Measurements from ENCODE around the gene PSMB11. TPM values are rescaled to one million over a fixed set of nuclear protein-coding genes. Genes with fewer than 3 reads are reported as not detected.

The PSMB11 gene
- total RNA-seq, 1 donor from 2014 or later = not detected

DNA sequence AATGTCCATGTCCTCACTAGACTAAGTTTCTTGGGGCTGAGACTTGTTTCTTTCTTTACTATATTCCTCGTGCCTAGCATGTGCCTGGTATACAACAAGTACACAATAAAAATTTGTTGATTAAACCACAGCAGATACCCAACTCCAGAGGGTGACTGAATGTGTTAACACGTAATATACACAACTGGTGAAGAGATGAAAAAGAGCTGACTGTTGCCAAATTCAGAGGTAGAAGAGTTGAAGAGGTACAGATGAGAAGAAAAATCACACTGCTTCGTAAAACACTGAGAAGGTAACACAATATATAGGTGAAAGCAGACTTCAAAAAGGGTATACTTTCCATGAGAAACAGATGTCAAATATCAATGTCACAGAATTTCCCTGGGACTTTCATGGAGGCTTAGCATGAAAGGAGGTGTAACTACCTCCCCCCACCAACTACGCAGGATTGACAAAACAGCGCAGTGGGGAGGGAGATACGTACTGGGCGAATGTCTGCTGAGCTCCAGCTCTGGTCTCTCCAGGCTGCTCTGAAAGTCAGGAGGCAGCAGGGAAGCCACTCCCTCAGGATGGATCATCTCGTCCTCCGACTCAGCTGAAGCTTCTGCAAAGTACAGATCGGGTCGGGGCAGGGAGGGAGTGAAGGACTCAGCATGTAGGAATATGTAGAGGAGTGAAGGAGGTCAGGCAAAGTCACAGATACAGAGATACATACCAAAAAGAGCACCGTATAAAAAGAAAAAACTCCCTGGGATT, 47.7 kb downstream of the PSMB11 start:
- no peak overlapping the region for H3K27ac Mint-ChIP-seq (ENCODE audit: unreplicated experiment)
- peaks cover 6% of the 10 kb centered on the region for H3K4me1 Mint-ChIP-seq
- H3K36me3 Mint-ChIP-seq (ENCODE audit: low read depth) = peaks cover 9% of the 10 kb centered on the region
- TF ChIP-seq, protein P1, sequence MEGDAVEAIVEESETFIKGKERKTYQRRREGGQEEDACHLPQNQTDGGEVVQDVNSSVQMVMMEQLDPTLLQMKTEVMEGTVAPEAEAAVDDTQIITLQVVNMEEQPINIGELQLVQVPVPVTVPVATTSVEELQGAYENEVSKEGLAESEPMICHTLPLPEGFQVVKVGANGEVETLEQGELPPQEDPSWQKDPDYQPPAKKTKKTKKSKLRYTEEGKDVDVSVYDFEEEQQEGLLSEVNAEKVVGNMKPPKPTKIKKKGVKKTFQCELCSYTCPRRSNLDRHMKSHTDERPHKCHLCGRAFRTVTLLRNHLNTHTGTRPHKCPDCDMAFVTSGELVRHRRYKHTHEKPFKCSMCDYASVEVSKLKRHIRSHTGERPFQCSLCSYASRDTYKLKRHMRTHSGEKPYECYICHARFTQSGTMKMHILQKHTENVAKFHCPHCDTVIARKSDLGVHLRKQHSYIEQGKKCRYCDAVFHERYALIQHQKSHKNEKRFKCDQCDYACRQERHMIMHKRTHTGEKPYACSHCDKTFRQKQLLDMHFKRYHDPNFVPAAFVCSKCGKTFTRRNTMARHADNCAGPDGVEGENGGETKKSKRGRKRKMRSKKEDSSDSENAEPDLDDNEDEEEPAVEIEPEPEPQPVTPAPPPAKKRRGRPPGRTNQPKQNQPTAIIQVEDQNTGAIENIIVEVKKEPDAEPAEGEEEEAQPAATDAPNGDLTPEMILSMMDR (conservative IDR thresholded peaks at IDR 0.05) = no peak
- no peaks in the 10 kb centered on the region for H3K27me3 Mint-ChIP-seq (ENCODE audit: low read depth)
- DNase-seq (ENCODE audit: low read depth, low spot score) = no peak
- H3K9me3 Mint-ChIP-seq = no peaks in the 10 kb centered on the region
- H3K4me3 Mint-ChIP-seq = no peak overlapping the region

DNA sequence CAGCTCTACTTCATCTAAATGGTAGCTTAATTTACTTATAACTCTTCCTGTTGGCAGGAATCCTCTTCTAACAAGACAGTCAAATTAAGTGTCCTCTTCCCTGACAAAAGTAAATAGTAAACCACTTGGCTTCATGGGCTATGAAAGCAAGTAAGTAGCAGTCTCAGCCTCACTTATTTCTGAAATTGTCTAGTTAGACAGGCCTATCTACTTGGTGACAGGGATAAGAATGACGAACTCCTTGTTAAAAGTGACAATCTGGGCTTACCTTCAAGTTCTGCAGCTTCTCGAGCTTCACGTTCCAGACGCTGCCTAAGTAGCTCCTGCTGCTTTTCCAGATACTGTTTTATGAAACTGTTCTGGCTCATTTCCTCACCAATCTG, 48.2 kb downstream of the PSMB11 start:
- no peak overlapping the region for H3K27ac Mint-ChIP-seq (ENCODE audit: unreplicated experiment)
- TF ChIP-seq, protein P1 (conservative IDR thresholded peaks at IDR 0.05) = no peak
- H3K4me3 Mint-ChIP-seq = peak overlapping the region; percentile 4
- no peak for DNase-seq (ENCODE audit: low read depth, low spot score)
- H3K9me3 Mint-ChIP-seq = no peaks in the 10 kb centered on the region
- H3K4me1 Mint-ChIP-seq = peaks cover 6% of the 10 kb centered on the region
- H3K36me3 Mint-ChIP-seq (ENCODE audit: low read depth) = peaks cover 9% of the 10 kb centered on the region
- no peaks in the 10 kb centered on the region for H3K27me3 Mint-ChIP-seq (ENCODE audit: low read depth)

DNA sequence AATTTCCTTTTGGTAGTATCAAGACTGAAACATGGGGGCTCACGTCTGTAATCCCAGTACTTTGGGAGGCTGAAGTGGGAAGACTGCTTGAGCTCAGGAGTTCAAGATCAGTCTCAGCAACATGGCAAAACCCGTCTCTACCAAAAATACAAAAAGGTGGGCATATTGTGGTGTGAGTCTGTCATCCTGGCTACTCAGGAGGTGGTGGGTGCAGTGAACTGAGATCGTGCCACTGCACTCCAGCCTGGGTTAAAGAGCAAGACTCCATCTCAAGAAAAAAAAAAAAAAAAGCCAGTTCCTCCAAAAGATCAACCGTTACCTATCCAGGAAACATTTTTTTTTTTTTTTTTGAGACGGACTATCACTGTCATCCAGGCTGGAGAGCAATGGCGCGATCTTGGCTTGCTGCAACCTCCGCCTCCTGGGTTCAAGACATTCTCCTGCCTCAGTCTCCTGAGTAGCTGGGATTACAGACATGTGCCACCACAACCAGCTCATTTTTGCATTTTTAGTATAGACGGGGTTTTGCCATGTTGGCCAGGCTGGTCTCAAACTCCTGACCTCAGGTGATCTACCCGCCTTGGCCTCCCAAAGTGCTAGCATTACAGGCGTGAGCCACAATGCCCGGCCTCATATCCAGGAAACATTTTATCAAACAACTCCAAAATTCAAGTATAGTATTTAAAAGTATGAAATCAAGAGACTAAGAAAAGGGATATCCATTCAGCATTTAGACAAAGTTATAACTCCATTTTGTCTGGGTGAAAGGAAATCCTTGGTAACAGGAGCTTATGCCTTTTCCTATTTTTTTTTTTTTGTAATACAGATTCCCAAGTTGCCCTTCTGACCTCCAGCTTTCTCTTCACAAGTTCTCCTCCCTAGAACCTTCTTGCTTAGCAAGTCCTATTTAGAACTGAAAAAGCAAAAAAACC, 49.5 kb downstream of the PSMB11 start:
- TF ChIP-seq, protein P1 (conservative IDR thresholded peaks at IDR 0.05) = no peak
- peaks cover 8% of the 10 kb centered on the region for H3K4me1 Mint-ChIP-seq
- H3K27me3 Mint-ChIP-seq (ENCODE audit: low read depth) = no peaks in the 10 kb centered on the region
- peaks cover 9% of the 10 kb centered on the region for H3K36me3 Mint-ChIP-seq (ENCODE audit: low read depth)
- no peak overlapping the region for H3K27ac Mint-ChIP-seq (ENCODE audit: unreplicated experiment)
- no peak for DNase-seq (ENCODE audit: low read depth, low spot score)
- no peak overlapping the region for H3K4me3 Mint-ChIP-seq
- no peaks in the 10 kb centered on the region for H3K9me3 Mint-ChIP-seq

DNA sequence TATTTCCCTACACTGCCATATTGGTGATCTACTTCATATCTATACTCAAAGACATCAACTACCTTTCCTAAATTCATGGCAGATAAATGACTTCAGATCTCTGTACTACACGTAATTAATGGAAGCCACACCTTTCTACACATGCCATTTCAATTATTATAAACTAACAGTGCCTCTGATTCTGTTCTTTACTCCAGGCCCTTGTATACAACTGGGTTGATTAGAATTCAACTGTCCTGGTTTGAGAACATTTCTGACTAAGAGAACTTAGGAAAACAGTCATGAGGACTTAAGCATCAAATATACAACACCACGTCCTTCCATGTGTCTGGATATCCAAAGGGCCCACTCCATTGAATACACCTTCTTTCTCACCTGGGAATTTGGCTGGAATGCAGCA, 51.1 kb downstream of the PSMB11 start:
- peaks cover 9% of the 10 kb centered on the region for H3K36me3 Mint-ChIP-seq (ENCODE audit: low read depth)
- no peak for DNase-seq (ENCODE audit: low read depth, low spot score)
- no peaks in the 10 kb centered on the region for H3K9me3 Mint-ChIP-seq
- H3K4me3 Mint-ChIP-seq = peak overlapping the region; percentile 70
- no peaks in the 10 kb centered on the region for H3K27me3 Mint-ChIP-seq (ENCODE audit: low read depth)
- TF ChIP-seq, protein P1 (conservative IDR thresholded peaks at IDR 0.05) = no peak
- H3K4me1 Mint-ChIP-seq = peaks cover 15% of the 10 kb centered on the region
- peak overlapping the region; percentile 13 for H3K27ac Mint-ChIP-seq (ENCODE audit: unreplicated experiment)

DNA sequence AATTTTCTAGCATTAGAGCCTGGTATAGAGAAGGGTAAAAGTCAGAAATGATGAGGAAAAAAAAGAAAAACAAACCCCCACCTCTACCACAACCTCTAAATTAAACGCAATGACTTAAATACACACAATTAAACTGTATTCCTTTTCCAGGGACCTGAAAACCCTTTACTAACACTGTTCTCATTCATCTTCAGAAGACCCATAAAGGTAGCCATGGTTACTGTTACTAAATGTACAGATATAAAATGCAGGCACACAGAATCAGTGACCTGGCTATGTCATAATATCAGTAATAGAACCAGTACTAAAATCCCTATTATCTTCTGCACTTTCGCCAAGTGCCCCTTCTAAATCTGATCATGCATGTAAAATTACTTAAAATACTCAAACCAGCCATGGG, 51.5 kb downstream of the PSMB11 start:
- no peaks in the 10 kb centered on the region for H3K27me3 Mint-ChIP-seq (ENCODE audit: low read depth)
- peaks cover 9% of the 10 kb centered on the region for H3K36me3 Mint-ChIP-seq (ENCODE audit: low read depth)
- H3K4me1 Mint-ChIP-seq = peaks cover 15% of the 10 kb centered on the region
- no peaks in the 10 kb centered on the region for H3K9me3 Mint-ChIP-seq
- TF ChIP-seq, protein P1 (conservative IDR thresholded peaks at IDR 0.05) = no peak
- H3K27ac Mint-ChIP-seq (ENCODE audit: unreplicated experiment) = no peak overlapping the region
- no peak overlapping the region for H3K4me3 Mint-ChIP-seq
- DNase-seq (ENCODE audit: low read depth, low spot score) = no peak

Other genes starting within 250 kb of the PSMB11 start
- 0.54 and 0.64 TPM in 2 replicates for gene SLC7A7, start 226.8 kb upstream of the PSMB11 start, total RNA-seq
- gene MRPL52, start 212.3 kb upstream of the PSMB11 start, total RNA-seq = 117 and 137 TPM in 2 replicates
- gene MMP14, start 205.6 kb upstream of the PSMB11 start, total RNA-seq = 63.2 and 68.6 TPM in 2 replicates
- 14.3 and 16.3 TPM in 2 replicates for gene LRP10, start 170.5 kb upstream of the PSMB11 start, total RNA-seq
- 3.0 and 3.6 TPM in 2 replicates for gene REM2, start 159.0 kb upstream of the PSMB11 start, total RNA-seq
- 103 and 110 TPM in 2 replicates for gene RBM23, start 123.1 kb upstream of the PSMB11 start, total RNA-seq
- gene PRMT5, start 112.8 kb upstream of the PSMB11 start, total RNA-seq = 134 and 136 TPM in 2 replicates
- 58.7 and 62.7 TPM in 2 replicates for gene HAUS4, start 85.1 kb upstream of the PSMB11 start, total RNA-seq
- gene AJUBA, start 59.7 kb upstream of the PSMB11 start, total RNA-seq = 32.8 and 33.1 TPM in 2 replicates
- gene C14orf93, start 32.1 kb upstream of the PSMB11 start, total RNA-seq = 11.5 and 13.6 TPM in 2 replicates
- gene PSMB5, start 7.3 kb upstream of the PSMB11 start, total RNA-seq = 199 and 215 TPM in 2 replicates
- gene CDH24, start 15.3 kb downstream of the PSMB11 start, total RNA-seq = 33.7 and 37.2 TPM in 2 replicates
- gene ACIN1, start 52.9 kb downstream of the PSMB11 start, total RNA-seq = 350 and 352 TPM in 2 replicates
- gene C14orf119, start 53.3 kb downstream of the PSMB11 start, total RNA-seq = 46.1 and 48.6 TPM in 2 replicates
- not detected in 2 replicates for gene CIROP, start 62.8 kb downstream of the PSMB11 start, total RNA-seq
- not detected in 2 replicates for gene CEBPE, start 77.0 kb downstream of the PSMB11 start, total RNA-seq
- 6.6 and 9.4 TPM in 2 replicates for gene SLC7A8, start 141.4 kb downstream of the PSMB11 start, total RNA-seq
- not detected in 2 replicates for gene RNF212B, start 195.7 kb downstream of the PSMB11 start, total RNA-seq
- 14.8 and 17.2 TPM in 2 replicates for gene HOMEZ, start 243.9 kb downstream of the PSMB11 start, total RNA-seq